SH-SY5Y (cell line): Measurements from ENCODE around the gene ZDHHC14.

ENCODE experiments used
- GATA2 ChIP-seq: IDR thresholded peaks from 2 replicates; pipeline ENCODE4 v1.6.1; 2011; ENCODE audit warnings: mild to moderate bottlenecking, low read depth, low read length
- GATA3 ChIP-seq: IDR thresholded peaks from 2 replicates; pipeline ENCODE4 v1.6.1; 2011; ENCODE audit warnings: low read depth, mild to moderate bottlenecking, low read length, moderate library complexity

DNA sequence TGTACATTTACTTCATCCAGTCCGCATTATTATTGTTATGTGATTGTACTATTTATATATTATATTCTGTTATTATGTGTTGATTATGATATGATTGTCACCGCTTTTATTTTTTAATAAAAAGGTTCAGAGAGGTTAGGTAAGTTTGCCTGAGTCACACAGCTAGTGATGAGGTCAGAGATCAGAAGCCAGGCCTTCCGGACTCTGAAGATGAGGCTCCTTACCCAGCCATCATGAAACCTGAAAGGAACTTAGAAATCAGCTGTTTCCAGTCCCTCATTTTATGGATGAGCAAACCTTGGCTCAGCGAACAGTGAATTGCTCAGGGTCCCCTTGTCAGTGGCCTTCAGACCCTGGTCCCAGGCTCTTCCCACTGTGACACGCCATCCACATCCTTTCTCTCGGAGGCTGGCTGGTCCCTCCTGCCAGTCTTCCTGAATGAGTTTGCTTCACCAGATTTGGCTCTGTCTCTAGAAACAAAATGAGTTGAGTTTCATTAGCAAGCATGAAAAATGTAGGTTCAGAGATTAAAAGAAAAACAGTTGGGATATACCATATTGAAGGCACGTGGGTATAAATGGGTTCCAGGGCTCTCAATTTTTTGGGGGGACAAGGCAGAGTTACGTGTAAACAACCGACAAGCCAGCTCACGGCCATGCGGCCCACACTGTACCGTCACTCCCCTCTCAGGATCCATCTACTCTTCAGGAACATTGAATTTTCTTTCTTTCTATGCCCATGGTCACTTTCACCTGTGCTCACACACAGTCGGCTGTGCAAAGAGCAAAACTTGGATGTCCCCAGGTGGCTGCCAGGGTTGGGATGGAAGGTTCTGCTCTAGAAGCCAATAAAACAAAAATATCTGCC lies 132.9 kb downstream of the ZDHHC14 start:
- TF ChIP-seq GATA2 (no peak), GATA3 (no peak)
